Stimulated activated naive CD4-positive, alpha-beta T cell treated with Interleukin-2 at 50 U/mL for 16 hours (primary cell): ENCODE results near the gene LGI1.

Experiments used
- DNase-seq: peaks from one replicate; lab custom pipeline; 2025; lab: John Stamatoyannopoulos, UW

Gene LGI1

GRCh38 chr10:93757801-93758507 lies at the start of gene LGI1:
Gene LGI1 (plus strand): TSS chr10:93757936. CDS start chr10:93758145, 209 bp downstream.
- no peak for DNase-seq

GRCh38 chr10:93710333-93710909 lies 47.3 kb upstream of the LGI1 start:
- DNase-seq: no peak

- no peak for DNase-seq
These were observed 45.8 kb upstream of the LGI1 start for GRCh38 chr10:93711891-93712290.

GRCh38 chr10:93712593-93712992 lies 45.1 kb upstream of the LGI1 start:
- no peak for DNase-seq

GRCh38 chr10:93715345-93715744 lies 42.4 kb upstream of the LGI1 start:
- no peak for DNase-seq

- no peak for DNase-seq
These were observed 41.0 kb upstream of the LGI1 start for GRCh38 chr10:93716766-93717165.

- no peak for DNase-seq
These were observed 38.6 kb upstream of the LGI1 start for GRCh38 chr10:93718937-93719725.

- no peak for DNase-seq
These were observed 37.8 kb upstream of the LGI1 start for GRCh38 chr10:93719901-93720300.

GRCh38 chr10:93722550-93722949 lies 35.2 kb upstream of the LGI1 start:
- no peak for DNase-seq

GRCh38 chr10:93723153-93723552 lies 34.6 kb upstream of the LGI1 start:
- no peak for DNase-seq

GRCh38 chr10:93726024-93726423 lies 31.7 kb upstream of the LGI1 start:
- DNase-seq: no peak

- no peak for DNase-seq
These were observed 16.4 kb upstream of the LGI1 start for GRCh38 chr10:93741367-93741766.

GRCh38 chr10:93742633-93743349 lies 14.9 kb upstream of the LGI1 start:
- no peak for DNase-seq

- no peak for DNase-seq
These were observed 12.2 kb upstream of the LGI1 start for GRCh38 chr10:93745408-93746065.

GRCh38 chr10:93746844-93747284 lies 10.9 kb upstream of the LGI1 start:
- DNase-seq: no peak

- no peak for DNase-seq
These were observed 8.4 kb upstream of the LGI1 start for GRCh38 chr10:93749218-93749799.

- DNase-seq: no peak
These were observed 6.6 kb upstream of the LGI1 start for GRCh38 chr10:93751124-93751523.

GRCh38 chr10:93751832-93752231 lies 5.9 kb upstream of the LGI1 start:
- no peak for DNase-seq

GRCh38 chr10:93752761-93753160 lies 5.0 kb upstream of the LGI1 start:
- DNase-seq: no peak

GRCh38 chr10:93753621-93754250 lies 4.0 kb upstream of the LGI1 start:
- no peak for DNase-seq

- DNase-seq: no peak
These were observed 3.0 kb upstream of the LGI1 start for GRCh38 chr10:93754761-93755160.
